HG03354 (cell line): ENCODE results near the gene FAM227B.

Source experiments
- ATAC-seq: cut with Tn5 transposase; IDR thresholded peaks from one replicate; pipeline ENCODE4 v1.9.1; 2021; ENCODE audit warnings: mild to moderate bottlenecking; ENCODE audit not compliant: unreplicated experiment, poor library complexity, severe bottlenecking

Gene FAM227B

GRCh38 chr15:49315391-49315823 lies 305.2 kb downstream of the FAM227B start:
- no peak for ATAC-seq

GRCh38 chr15:49314716-49315115 lies 305.9 kb downstream of the FAM227B start:
- no peak for ATAC-seq

GRCh38 chr15:49313650-49314049 lies 307.0 kb downstream of the FAM227B start:
- ATAC-seq: no peak

- no peak for ATAC-seq
Observed at GRCh38 chr15:49309889-49310288, 310.7 kb downstream of the FAM227B start.

GRCh38 chr15:49308686-49309085 lies 311.9 kb downstream of the FAM227B start:
- no peak for ATAC-seq

- ATAC-seq: no peak
Observed at GRCh38 chr15:49306551-49306950, 314.1 kb downstream of the FAM227B start.

GRCh38 chr15:49303003-49303402 lies 317.6 kb downstream of the FAM227B start:
- ATAC-seq: no peak

- no peak for ATAC-seq
Observed at GRCh38 chr15:49301562-49301961, 319.1 kb downstream of the FAM227B start.

GRCh38 chr15:49300856-49301255 lies 319.8 kb downstream of the FAM227B start:
- ATAC-seq: no peak

- ATAC-seq: no peak
Observed at GRCh38 chr15:49297584-49297983, 323.0 kb downstream of the FAM227B start.

GRCh38 chr15:49296258-49296657 lies 324.4 kb downstream of the FAM227B start:
- ATAC-seq: no peak

- ATAC-seq: no peak
Observed at GRCh38 chr15:49293941-49294340, 326.7 kb downstream of the FAM227B start.

- no peak for ATAC-seq
Observed at GRCh38 chr15:49290191-49290590, 330.4 kb downstream of the FAM227B start.

GRCh38 chr15:49288391-49288790 lies 332.2 kb downstream of the FAM227B start:
- no peak for ATAC-seq

GRCh38 chr15:49287481-49287880 lies 333.1 kb downstream of the FAM227B start:
- no peak for ATAC-seq

GRCh38 chr15:49286649-49287404 lies 333.8 kb downstream of the FAM227B start:
- no peak for ATAC-seq

- no peak for ATAC-seq
Observed at GRCh38 chr15:49282366-49282765, 338.3 kb downstream of the FAM227B start.

GRCh38 chr15:49279521-49280456 lies 340.8 kb downstream of the FAM227B start:
- no peak for ATAC-seq

GRCh38 chr15:49278751-49279150 lies 341.9 kb downstream of the FAM227B start:
- no peak for ATAC-seq
